Measurements from ENCODE around the gene LDLRAD2.
"Not testable (repeated sequence)": the region's sequence is repeated elsewhere in the genome, so short reads cannot be mapped to it uniquely, and the experiment has no call there.

LDLRAD2 gene

DNA sequence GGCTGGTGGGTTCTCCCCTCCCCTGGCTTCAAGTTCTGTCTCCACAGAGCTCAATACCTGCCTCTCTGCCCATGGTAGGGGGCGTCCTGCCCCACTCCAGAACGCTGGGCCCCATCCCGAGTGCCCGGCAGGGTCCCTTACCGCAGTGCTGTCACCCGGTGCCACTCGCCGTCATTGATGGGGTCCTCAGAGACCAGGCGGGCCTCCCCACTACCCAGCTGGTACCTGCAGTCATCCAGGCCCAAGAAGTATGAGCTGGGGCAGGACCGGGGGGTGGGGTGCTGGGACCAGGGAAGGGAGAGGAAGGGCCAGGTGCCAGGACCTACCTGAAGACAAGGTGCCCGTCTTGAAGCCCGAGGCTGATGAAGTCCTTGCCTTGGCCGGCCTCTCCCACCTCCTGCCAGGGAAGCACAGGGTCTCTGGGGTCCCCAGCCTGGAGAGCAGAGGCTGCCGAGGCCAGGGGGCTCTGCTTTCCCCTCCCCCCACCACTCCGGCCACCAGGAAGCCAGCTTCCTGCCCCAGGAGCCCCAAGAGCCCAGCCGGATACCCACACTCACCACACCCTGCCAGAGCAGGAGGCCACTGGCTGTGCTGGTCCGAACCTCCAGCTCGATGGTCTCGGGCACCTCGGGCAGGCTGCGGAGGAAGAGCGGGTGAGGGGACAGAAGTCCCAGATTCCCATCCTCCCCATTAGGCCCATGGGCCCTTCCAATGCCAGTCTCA lies 12.1 kb downstream of the LDLRAD2 start:
- no peak overlapping the region for H3K27ac Mint-ChIP-seq
- H3K9me3 Mint-ChIP-seq = no peaks in the 10 kb centered on the region
- H3K4me1 Mint-ChIP-seq (ENCODE audit: low read depth) = no peaks in the 10 kb centered on the region
- H3K27me3 Mint-ChIP-seq (ENCODE audit: low read depth) = no peaks in the 10 kb centered on the region
- no peak overlapping the region for H3K4me3 Mint-ChIP-seq
- DNase-seq (ENCODE audit: low spot score) = no peak
- H3K36me3 Mint-ChIP-seq (ENCODE audit: low read depth) = no peaks in the 10 kb centered on the region

- no peaks in the 10 kb centered on the region for H3K36me3 Mint-ChIP-seq (ENCODE audit: low read depth)
- no peaks in the 10 kb centered on the region for H3K9me3 Mint-ChIP-seq
- no peak overlapping the region for H3K27ac Mint-ChIP-seq
- DNase-seq (ENCODE audit: low spot score) = no peak
- no peaks in the 10 kb centered on the region for H3K4me1 Mint-ChIP-seq (ENCODE audit: low read depth)
- no peaks in the 10 kb centered on the region for H3K27me3 Mint-ChIP-seq (ENCODE audit: low read depth)
- no peak overlapping the region for H3K4me3 Mint-ChIP-seq
Observed at GRCh38 chr1:21824926-21825325, 12.9 kb downstream of the LDLRAD2 start.

DNA sequence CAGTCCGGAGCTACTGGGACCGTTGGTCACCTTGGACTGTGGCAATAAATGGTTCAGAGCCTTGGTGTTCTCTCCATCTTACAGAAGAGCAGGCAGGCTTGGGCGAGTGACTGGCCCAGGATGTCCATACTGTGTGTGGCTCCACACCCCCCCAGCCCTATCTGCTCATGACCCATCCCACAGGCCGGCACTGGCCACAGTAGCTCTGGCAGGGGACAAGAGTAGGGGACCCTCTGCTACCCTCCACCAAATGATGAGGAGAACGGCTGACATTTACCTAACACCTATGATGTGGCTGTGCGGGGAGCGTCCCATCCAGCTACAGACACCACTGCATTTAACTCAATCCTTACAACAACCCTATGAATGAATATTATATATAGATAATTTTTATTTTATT lies 13.3 kb downstream of the LDLRAD2 start:
- Mint-ChIP-seq H3K27me3 (ENCODE audit: low read depth) (no peaks in the 10 kb centered on the region), H3K27ac (no peak overlapping the region), H3K36me3 (ENCODE audit: low read depth) (no peaks in the 10 kb centered on the region), H3K9me3 (no peaks in the 10 kb centered on the region), H3K4me1 (ENCODE audit: low read depth) (no peaks in the 10 kb centered on the region), H3K4me3 (no peak overlapping the region)
- DNase-seq (ENCODE audit: low spot score) = no peak

DNA sequence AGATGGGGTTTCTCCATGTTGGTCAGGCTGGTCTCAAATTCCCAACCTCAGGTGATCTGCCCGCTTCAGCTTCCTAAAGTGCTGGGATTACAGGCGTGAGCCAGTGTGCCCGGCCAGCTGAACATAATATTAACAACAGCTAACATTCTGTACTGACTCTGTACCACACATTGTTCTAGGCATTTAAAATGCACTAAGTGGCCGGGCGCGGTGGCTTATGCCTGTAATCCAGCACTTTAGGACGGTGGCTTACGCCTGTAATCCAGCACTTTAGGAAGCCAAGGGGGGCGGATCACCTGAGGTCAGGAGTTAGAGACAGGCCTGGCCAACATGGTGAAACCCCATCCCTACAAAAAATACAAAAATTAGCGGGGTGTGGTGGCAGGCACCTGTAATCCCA lies 14.6 kb downstream of the LDLRAD2 start:
- not testable (repeated sequence) for H3K4me3 Mint-ChIP-seq; H3K27me3 Mint-ChIP-seq (ENCODE audit: low read depth); H3K9me3 Mint-ChIP-seq; H3K4me1 Mint-ChIP-seq (ENCODE audit: low read depth); H3K27ac Mint-ChIP-seq; H3K36me3 Mint-ChIP-seq (ENCODE audit: low read depth); DNase-seq (ENCODE audit: low spot score)

DNA sequence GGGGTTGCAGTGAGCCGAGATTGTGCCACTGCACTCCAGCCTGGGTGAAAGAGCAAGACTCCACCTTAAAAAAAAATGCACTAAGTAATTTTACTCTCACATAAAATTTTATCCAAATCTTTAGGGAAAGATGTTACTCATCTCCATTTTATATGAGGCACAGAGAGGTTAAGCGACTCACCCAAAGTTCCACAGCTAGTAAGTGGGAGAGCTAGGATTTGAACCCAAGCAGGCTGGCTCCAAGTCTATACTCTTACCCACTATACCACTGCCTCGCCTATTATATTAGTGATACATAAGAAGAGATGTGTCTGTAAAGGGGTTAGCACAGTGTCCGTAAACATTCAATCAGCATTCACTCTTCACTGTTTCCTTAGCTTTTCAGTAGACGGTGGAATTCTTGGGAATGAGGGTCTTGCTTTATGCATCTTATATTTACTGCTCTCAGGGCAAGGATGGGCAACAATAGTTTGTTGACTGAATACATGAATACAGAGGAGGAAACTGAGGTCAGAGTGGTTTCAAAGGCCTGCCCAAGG lies 15.1 kb downstream of the LDLRAD2 start:
- H3K27ac Mint-ChIP-seq = no peak overlapping the region
- H3K9me3 Mint-ChIP-seq = no peaks in the 10 kb centered on the region
- DNase-seq (ENCODE audit: low spot score) = no peak
- no peaks in the 10 kb centered on the region for H3K27me3 Mint-ChIP-seq (ENCODE audit: low read depth)
- H3K36me3 Mint-ChIP-seq (ENCODE audit: low read depth) = no peaks in the 10 kb centered on the region
- no peak overlapping the region for H3K4me3 Mint-ChIP-seq
- H3K4me1 Mint-ChIP-seq (ENCODE audit: low read depth) = no peaks in the 10 kb centered on the region

DNA sequence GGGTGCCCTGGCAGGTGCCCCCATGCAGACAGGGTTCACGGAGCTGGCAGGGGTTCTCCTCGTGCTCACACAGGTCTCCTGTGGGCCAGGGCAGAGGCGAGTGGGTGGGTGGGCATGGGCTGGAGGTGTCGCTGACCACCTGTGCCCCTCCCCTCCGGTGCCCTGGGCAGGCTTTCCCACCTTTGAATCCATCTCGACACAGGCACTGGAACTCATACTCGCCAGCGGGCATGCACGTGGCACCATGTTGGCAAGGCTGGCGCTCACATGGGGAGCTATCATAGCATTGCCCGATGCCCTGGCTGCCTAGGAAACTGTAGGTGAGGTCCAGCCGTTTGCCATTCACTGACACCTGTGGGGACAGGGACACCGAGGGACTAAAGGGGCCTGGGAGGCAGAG lies 16.0 kb downstream of the LDLRAD2 start:
- no peaks in the 10 kb centered on the region for H3K9me3 Mint-ChIP-seq
- H3K36me3 Mint-ChIP-seq (ENCODE audit: low read depth) = no peaks in the 10 kb centered on the region
- DNase-seq (ENCODE audit: low spot score) = no peak
- H3K4me3 Mint-ChIP-seq = no peak overlapping the region
- H3K27ac Mint-ChIP-seq = no peak overlapping the region
- no peaks in the 10 kb centered on the region for H3K27me3 Mint-ChIP-seq (ENCODE audit: low read depth)
- H3K4me1 Mint-ChIP-seq (ENCODE audit: low read depth) = no peaks in the 10 kb centered on the region

DNA sequence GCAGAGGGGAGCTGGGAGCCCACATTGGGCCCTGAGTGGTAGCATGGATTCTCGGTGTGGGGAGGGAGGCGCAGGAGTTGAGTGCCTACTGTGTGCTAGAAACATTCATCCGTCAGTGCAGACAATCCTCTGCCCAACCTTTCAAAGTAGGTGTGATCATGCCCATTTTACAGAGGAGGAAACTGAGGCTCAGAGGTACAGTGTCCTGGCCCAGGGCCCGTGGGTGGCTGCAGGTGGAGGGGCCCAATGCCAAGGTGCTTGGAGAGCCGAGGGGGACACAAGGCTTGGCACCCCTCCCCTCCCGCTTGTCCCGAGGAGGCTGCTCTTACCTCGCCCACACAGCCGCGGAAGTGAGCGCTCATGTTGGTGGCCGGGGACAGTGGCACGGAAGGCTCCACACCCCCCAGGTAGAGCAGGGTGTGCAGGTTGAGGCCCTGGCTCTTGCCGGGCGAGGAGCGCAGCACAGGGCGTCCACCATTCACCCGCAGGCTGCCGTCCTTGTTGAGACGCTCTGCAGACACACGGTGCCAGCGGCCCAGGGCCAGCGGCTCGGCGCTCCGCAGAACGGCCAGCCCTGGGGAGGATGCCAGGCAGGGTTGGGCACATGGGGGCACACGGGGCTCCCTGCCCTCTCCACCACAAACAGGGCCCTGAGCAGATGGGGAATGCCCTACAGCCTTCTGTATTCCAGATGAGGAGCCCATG lies 16.6 kb downstream of the LDLRAD2 start:
- H3K27me3 Mint-ChIP-seq (ENCODE audit: low read depth) = no peaks in the 10 kb centered on the region
- no peak overlapping the region for H3K27ac Mint-ChIP-seq
- DNase-seq (ENCODE audit: low spot score) = no peak
- H3K9me3 Mint-ChIP-seq = peaks cover under 1% of the 10 kb centered on the region
- no peak overlapping the region for H3K4me3 Mint-ChIP-seq
- no peaks in the 10 kb centered on the region for H3K36me3 Mint-ChIP-seq (ENCODE audit: low read depth)
- no peaks in the 10 kb centered on the region for H3K4me1 Mint-ChIP-seq (ENCODE audit: low read depth)

GRCh38 chr1:21829294-21829693 lies 17.2 kb downstream of the LDLRAD2 start:
- Mint-ChIP-seq H3K27me3 (ENCODE audit: low read depth) (no peaks in the 10 kb centered on the region), H3K4me1 (ENCODE audit: low read depth) (no peaks in the 10 kb centered on the region), H3K4me3 (no peak overlapping the region), H3K36me3 (ENCODE audit: low read depth) (peaks cover 2% of the 10 kb centered on the region), H3K9me3 (peaks cover 7% of the 10 kb centered on the region), H3K27ac (no peak overlapping the region)
- no peak for DNase-seq (ENCODE audit: low spot score)

GRCh38 chr1:21830792-21831453 lies 18.9 kb downstream of the LDLRAD2 start:
- H3K9me3 Mint-ChIP-seq = peaks cover 13% of the 10 kb centered on the region
- no peak for DNase-seq (ENCODE audit: low spot score)
- H3K27ac Mint-ChIP-seq = no peak overlapping the region
- H3K27me3 Mint-ChIP-seq (ENCODE audit: low read depth) = no peaks in the 10 kb centered on the region
- H3K4me3 Mint-ChIP-seq = no peak overlapping the region
- peaks cover 6% of the 10 kb centered on the region for H3K36me3 Mint-ChIP-seq (ENCODE audit: low read depth)
- no peaks in the 10 kb centered on the region for H3K4me1 Mint-ChIP-seq (ENCODE audit: low read depth)

DNA sequence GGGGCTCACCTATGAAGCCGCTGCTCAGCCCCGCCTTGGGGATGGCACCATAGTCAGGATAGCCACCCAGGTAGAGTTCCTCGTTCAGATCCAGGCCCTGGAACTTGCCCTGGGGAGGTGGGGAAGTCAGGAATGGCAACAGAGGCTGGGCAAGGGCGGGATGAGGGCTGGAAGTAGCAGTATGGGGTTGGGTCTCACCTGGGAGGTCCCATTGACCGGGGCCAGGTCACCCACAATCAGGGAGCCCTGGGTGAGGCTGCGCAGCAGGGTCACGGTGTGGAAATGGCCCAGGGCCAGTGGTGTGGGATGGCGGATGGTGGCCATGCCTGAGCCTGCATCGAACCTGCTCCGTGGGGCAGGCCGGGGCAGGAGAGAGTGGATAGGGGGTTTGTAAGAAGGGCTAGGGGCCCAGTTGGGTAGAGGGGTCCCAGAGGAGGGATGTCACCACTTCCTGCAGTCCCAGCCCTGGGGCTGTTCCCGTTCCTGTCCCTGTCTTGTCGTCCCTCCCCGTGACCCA lies 19.4 kb downstream of the LDLRAD2 start:
- Mint-ChIP-seq H3K4me3 (no peak overlapping the region), H3K27me3 (ENCODE audit: low read depth) (no peaks in the 10 kb centered on the region), H3K27ac (no peak overlapping the region), H3K9me3 (peaks cover 13% of the 10 kb centered on the region), H3K4me1 (ENCODE audit: low read depth) (no peaks in the 10 kb centered on the region), H3K36me3 (ENCODE audit: low read depth) (peaks cover 6% of the 10 kb centered on the region)
- no peak for DNase-seq (ENCODE audit: low spot score)

- no peak for DNase-seq (ENCODE audit: low spot score)
Observed at GRCh38 chr1:21833392-21833976, 21.4 kb downstream of the LDLRAD2 start.

GRCh38 chr1:21834094-21834493 lies 22.0 kb downstream of the LDLRAD2 start:
- H3K4me1 Mint-ChIP-seq (ENCODE audit: low read depth) = no peaks in the 10 kb centered on the region
- H3K4me3 Mint-ChIP-seq = no peak overlapping the region
- peaks cover 6% of the 10 kb centered on the region for H3K36me3 Mint-ChIP-seq (ENCODE audit: low read depth)
- DNase-seq (ENCODE audit: low spot score) = no peak
- H3K9me3 Mint-ChIP-seq = peaks cover 13% of the 10 kb centered on the region
- H3K27me3 Mint-ChIP-seq (ENCODE audit: low read depth) = no peaks in the 10 kb centered on the region
- no peak overlapping the region for H3K27ac Mint-ChIP-seq

More at GRCh38 chr1:21833392-21833976, 21.4 kb downstream of the LDLRAD2 start:
- Mint-ChIP-seq H3K27me3 (ENCODE audit: low read depth) (no peaks in the 10 kb centered on the region), H3K4me3 (no peak overlapping the region), H3K9me3 (peaks cover 13% of the 10 kb centered on the region), H3K36me3 (ENCODE audit: low read depth) (peaks cover 6% of the 10 kb centered on the region), H3K27ac (no peak overlapping the region), H3K4me1 (ENCODE audit: low read depth) (no peaks in the 10 kb centered on the region)

DNA sequence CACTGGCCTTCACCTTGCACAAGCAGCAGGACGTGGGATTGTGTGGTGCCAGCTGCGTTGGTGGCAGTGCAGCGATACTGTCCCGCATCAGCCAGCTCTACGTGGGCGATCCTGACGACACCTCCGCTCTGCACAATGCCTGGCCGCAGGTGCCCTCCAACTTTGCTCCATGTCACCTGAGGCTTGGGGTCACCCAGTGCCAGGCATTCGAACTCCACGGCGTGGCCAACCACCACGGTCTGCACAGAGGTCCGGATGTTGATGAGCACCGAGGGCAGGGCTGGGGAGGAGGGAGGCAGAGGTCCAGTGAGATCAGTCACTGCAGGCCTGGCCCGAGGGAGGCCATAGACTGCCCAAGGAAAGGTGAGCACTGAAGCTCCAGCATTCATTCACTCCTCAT lies 22.6 kb downstream of the LDLRAD2 start:
- H3K27ac Mint-ChIP-seq = no peak overlapping the region
- no peak overlapping the region for H3K4me3 Mint-ChIP-seq
- H3K36me3 Mint-ChIP-seq (ENCODE audit: low read depth) = peaks cover 6% of the 10 kb centered on the region
- H3K27me3 Mint-ChIP-seq (ENCODE audit: low read depth) = no peaks in the 10 kb centered on the region
- no peak for DNase-seq (ENCODE audit: low spot score)
- H3K4me1 Mint-ChIP-seq (ENCODE audit: low read depth) = no peaks in the 10 kb centered on the region
- H3K9me3 Mint-ChIP-seq = peaks cover 13% of the 10 kb centered on the region

DNA sequence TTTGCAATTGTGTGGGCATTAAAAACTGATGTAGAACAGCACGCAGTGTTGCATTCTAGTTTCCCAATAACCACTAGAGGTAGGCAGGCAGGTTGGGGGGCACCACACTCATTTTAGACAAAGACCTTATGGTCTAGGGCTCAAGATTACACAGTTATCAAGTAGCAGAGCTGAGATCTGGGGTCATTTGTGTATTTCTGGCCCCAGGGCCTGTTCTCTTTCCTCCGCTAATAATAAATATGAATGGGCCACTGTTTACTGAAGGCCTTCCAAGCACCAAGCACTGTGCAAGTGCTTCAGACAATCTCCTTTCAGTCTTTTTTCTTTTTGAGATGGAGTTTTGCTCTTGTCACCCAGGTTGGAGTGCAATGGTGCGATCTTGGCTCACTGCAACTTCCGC lies 23.9 kb downstream of the LDLRAD2 start:
- Mint-ChIP-seq H3K4me3 (no peak overlapping the region), H3K27ac (no peak overlapping the region), H3K27me3 (ENCODE audit: low read depth) (no peaks in the 10 kb centered on the region), H3K36me3 (ENCODE audit: low read depth) (peaks cover 6% of the 10 kb centered on the region), H3K4me1 (ENCODE audit: low read depth) (no peaks in the 10 kb centered on the region), H3K9me3 (peaks cover 13% of the 10 kb centered on the region)
- DNase-seq (ENCODE audit: low spot score) = no peak

All from T-helper 2 cell treated with Interferon-gamma antibody and Interleukin-4, amounts not matched to agents 5 μg/mL and 100 μg/mL, for 36 hours (primary cell).